Measurements from ENCODE around the gene TSHZ1.

DNA sequence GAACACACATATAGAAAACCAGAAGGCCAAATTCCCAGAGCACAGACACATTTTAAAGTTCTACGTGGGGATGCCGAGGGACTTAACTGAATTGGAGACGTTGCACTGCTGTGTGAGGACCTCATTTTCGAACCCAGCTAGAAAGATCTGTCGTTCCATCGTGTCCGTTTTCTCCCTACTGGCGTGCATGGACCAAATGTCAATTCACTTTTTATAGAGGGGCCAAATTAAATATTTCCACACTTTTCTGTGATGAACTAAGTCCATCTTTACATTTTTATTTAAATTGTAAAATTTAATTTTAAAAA is 692 bp upstream of the TSHZ1 start:
- TF ChIP-seq, protein P1, sequence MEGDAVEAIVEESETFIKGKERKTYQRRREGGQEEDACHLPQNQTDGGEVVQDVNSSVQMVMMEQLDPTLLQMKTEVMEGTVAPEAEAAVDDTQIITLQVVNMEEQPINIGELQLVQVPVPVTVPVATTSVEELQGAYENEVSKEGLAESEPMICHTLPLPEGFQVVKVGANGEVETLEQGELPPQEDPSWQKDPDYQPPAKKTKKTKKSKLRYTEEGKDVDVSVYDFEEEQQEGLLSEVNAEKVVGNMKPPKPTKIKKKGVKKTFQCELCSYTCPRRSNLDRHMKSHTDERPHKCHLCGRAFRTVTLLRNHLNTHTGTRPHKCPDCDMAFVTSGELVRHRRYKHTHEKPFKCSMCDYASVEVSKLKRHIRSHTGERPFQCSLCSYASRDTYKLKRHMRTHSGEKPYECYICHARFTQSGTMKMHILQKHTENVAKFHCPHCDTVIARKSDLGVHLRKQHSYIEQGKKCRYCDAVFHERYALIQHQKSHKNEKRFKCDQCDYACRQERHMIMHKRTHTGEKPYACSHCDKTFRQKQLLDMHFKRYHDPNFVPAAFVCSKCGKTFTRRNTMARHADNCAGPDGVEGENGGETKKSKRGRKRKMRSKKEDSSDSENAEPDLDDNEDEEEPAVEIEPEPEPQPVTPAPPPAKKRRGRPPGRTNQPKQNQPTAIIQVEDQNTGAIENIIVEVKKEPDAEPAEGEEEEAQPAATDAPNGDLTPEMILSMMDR (IDR thresholded peaks at IDR 0.05; ENCODE audit: insufficient read depth, low read length, poor library complexity, severe bottlenecking) = no peak
- no peak for TF ChIP-seq EZH2phosphoT487 (conservative IDR thresholded peaks at IDR 0.05; ENCODE audit: low read length)

Measured in SU-DHL-6 (cell line).